Lower leg skin (tissue), 4 donors: ENCODE measurements around the gene AATK. TPM values are rescaled to one million over a fixed set of nuclear protein-coding genes. Genes with fewer than 3 reads are reported as not detected.

Source experiments
- DNase-seq, 2 donors: peaks; one replicate each; pipeline ENCODE4 v3.0.0-alpha.2; 2019; ENCODE audit warnings: low spot score in 2 of 2
- H3K4me3 ChIP-seq: fragments of 200-600 bp; sonication (generic); 2 replicates; pipeline ENCODE4 v1.5.1; 2017; ENCODE audit warnings: mild to moderate bottlenecking, low read depth; ENCODE audit not compliant: poor library complexity, severe bottlenecking
- CTCF ChIP-seq, 3 donors: fragments of 450-650 bp; IDR thresholded peaks; one replicate each; pipeline ENCODE4 v1.5.1; 2016; ENCODE audit warnings: antibody characterized with exemption in 3 of 3, mild to moderate bottlenecking in 3 of 3, moderate library complexity in 2 of 3
- POLR2A ChIP-seq, 2 donors: fragments of 450-650 bp; IDR thresholded peaks; one replicate each; pipeline ENCODE4 v1.6.1; 2016 to 2017; ENCODE audit warnings: antibody characterized with exemption in 2 of 2, mild to moderate bottlenecking in 1 of 2, moderate library complexity in 1 of 2
- WGBS, 2 donors: methylation state at CpG; one replicate each; pipeline ENCODE4 v1.1.5; 2018; 5-methylcytosine and 5-hydroxymethylcytosine counted together
- intact Hi-C: fragments of 100-400 bp; cut with DNase I; formaldehyde crosslinking; loops from one replicate; pipeline ENCODE4 v1.15.0; 2023; ENCODE audit warnings: low total_unique reads
- total RNA-seq, 4 donors: library from RNA; depleted of rRNA; stranded (reverse); fragments of >200 nt; gene quantifications; one replicate each; pipeline ENCODE4 v1.1.0, GENCODE V29; 2016

Gene AATK
- total RNA-seq, 4 donors from 2014 or later, result 0.81 to 3.5 (median 2.2) TPM

DNA sequence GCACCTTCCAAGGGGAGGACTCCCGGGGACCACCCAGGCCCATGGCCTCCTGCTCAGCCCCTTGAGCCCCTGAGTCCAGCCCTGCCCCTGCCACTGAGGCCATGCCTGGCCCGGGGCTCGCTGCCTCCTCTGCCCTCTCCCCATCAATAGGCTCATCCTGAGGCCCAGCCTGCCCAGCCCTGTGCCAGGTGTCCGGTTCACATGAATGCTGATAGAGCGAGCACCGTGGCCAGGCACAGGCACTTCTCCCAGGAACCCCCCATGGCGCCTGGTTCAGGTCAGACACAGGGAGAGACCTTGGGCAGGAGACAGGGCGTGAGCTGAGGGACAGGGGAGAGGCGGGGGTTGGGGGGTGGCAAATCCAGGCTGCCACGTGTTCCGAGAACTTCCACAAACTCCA is 3.5 kb downstream of the AATK start:
- 82 to 85% methylated on average over 10 to 11 of the region's 11 CpGs for WGBS, 2 donors
- intact Hi-C loops, result no loop called here
- TF ChIP-seq CTCF (IDR thresholded peaks at IDR 0.05) (no peak), POLR2A (IDR thresholded peaks at IDR 0.05) (no peak)
- DNase-seq, result no peak
- no peak overlapping the region for H3K4me3 ChIP-seq

DNA sequence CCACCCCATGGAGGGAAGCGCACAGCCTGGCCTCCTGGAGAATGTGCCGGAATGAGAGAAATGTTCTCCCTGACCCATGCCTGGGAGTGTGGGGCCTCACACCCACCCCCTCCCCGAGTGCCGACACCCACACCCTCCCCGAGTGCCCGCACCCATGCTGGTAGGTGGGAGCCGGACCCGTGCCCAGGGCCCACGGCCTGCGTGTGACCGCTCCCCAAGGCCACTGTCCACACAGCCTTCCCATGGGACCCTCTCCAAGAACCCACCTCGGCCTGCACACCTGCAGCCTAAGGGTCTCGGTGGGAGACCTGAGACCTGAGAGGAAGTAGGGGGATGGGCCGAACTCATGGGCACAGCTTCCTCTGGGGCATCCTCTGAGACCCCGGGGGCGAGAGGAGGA is 4.0 kb downstream of the AATK start:
- intact Hi-C loops, result no loop called here
- DNase-seq, result no peak
- no peak for TF ChIP-seq CTCF (IDR thresholded peaks at IDR 0.05)
- TF ChIP-seq POLR2A (IDR thresholded peaks at IDR 0.05), result no peak
- WGBS, 2 donors, result 86 to 100% methylated on average over 1 to 5 of the region's 16 CpGs
- H3K4me3 ChIP-seq, result no peak overlapping the region

- no peak for DNase-seq
- 90 to 95% methylated on average over 4 to 15 of the region's 15 CpGs for WGBS, 2 donors
- intact Hi-C loops, result no loop called here
- TF ChIP-seq POLR2A (IDR thresholded peaks at IDR 0.05) (no peak), CTCF (IDR thresholded peaks at IDR 0.05) (no peak)
- no peak overlapping the region for H3K4me3 ChIP-seq
Observed at GRCh38 chr17:81161536-81161935, 4.5 kb downstream of the AATK start.

GRCh38 chr17:81160747-81161453 is 5.1 kb downstream of the AATK start:
- H3K4me3 ChIP-seq, result no peak overlapping the region
- TF ChIP-seq POLR2A (IDR thresholded peaks at IDR 0.05), result no peak
- TF ChIP-seq CTCF (IDR thresholded peaks at IDR 0.05), result no peak
- intact Hi-C loops, result no loop called here
- WGBS, 2 donors, result 68 to 69% methylated on average over 24 to 28 of the region's 32 CpGs
- no peak for DNase-seq

GRCh38 chr17:81160306-81160705 is 5.7 kb downstream of the AATK start:
- intact Hi-C loops, result no loop called here
- 20 to 41% methylated on average over 1 to 12 of the region's 28 CpGs for WGBS, 2 donors
- no peak for TF ChIP-seq CTCF (IDR thresholded peaks at IDR 0.05)
- no peak for TF ChIP-seq POLR2A (IDR thresholded peaks at IDR 0.05)
- H3K4me3 ChIP-seq, result no peak overlapping the region
- no peak for DNase-seq
